Ovary (tissue), 3 donors: ENCODE results near the gene IST1.

Source experiments
- EP300 ChIP-seq: sonication (generic); formaldehyde crosslinking; IDR thresholded peaks from one replicate; pipeline ENCODE4 v1.6.1; 2017; ENCODE audit warnings: antibody characterized with exemption
- POLR2A ChIP-seq: fragments of 450-650 bp; IDR thresholded peaks from one replicate; pipeline ENCODE4 v1.6.1; 2017; ENCODE audit warnings: antibody characterized with exemption, mild to moderate bottlenecking, moderate library complexity
- TF ChIP-seq, protein P1 (sequence below), 3 donors: fragments of 450-650 bp in 2 of 3; fragments of 200-600 bp in 1 of 3; IDR thresholded peaks; one replicate each; pipeline versions ENCODE4 v1.5.1 to v1.8.0; 2016 to 2022; ENCODE audit warnings: antibody characterized with exemption in 3 of 3, mild to moderate bottlenecking in 1 of 3
- donor health status: DM: no; HTN: no; CAD: no.

GRCh38 chr16:71865173-71865863, 30.0 kb upstream of the IST1 start:
- TF ChIP-seq, protein P1, sequence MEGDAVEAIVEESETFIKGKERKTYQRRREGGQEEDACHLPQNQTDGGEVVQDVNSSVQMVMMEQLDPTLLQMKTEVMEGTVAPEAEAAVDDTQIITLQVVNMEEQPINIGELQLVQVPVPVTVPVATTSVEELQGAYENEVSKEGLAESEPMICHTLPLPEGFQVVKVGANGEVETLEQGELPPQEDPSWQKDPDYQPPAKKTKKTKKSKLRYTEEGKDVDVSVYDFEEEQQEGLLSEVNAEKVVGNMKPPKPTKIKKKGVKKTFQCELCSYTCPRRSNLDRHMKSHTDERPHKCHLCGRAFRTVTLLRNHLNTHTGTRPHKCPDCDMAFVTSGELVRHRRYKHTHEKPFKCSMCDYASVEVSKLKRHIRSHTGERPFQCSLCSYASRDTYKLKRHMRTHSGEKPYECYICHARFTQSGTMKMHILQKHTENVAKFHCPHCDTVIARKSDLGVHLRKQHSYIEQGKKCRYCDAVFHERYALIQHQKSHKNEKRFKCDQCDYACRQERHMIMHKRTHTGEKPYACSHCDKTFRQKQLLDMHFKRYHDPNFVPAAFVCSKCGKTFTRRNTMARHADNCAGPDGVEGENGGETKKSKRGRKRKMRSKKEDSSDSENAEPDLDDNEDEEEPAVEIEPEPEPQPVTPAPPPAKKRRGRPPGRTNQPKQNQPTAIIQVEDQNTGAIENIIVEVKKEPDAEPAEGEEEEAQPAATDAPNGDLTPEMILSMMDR (IDR thresholded peaks at IDR 0.05): no peak
- TF ChIP-seq POLR2A: no peak
- TF ChIP-seq EP300: no peak
